Measurements from ENCODE around the gene SPAG16.

GRCh38 chr2:213696442-213696841 is 412.2 kb downstream of the SPAG16 start:
- TF ChIP-seq EZH2 (IDR thresholded peaks at IDR 0.05; ENCODE audit: insufficient read depth, poor library complexity, severe bottlenecking) (no peak), EZH2phosphoT487 (IDR thresholded peaks at IDR 0.05; ENCODE audit: insufficient read depth, low read depth) (no peak)

All from GM23248 (cell line).